Measurements from ENCODE around the gene IGIP. TPM values are rescaled to one million over a fixed set of nuclear protein-coding genes. Genes with fewer than 3 reads are reported as not detected.

IGIP gene
- 10 to 100 TPM; 24.2 to 25.9 TPM for total RNA-seq

DNA sequence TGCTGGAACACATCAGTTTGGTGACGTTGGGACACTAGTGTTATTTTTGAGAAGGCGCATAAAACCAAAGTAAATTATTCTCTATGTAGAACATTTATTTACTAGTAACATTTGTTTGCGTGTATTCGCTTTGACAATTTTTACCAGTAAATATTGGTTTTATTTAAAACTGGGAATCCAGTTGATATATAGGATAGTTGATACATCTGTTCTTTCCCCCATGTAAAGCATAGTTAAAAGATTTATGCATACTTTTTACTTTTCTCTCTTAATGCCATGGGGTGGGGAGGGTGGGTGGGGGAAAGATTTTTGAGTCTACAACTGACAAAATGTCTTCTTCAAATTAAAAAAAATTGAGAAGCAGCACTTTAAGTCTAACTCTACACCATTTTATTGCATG lies at the start of gene IGIP:
Gene IGIP (plus strand): TSS at position 301 of the 400 bp plus-strand sequence. CDS start 2,540 bp downstream, outside the sequence.
- no peak for ATAC-seq (ENCODE audit: insufficient number of reproducible peaks, low FRiP score, low read depth)
- Histone ChIP-seq H3K9me3 (no peaks in the 10 kb centered on the region), H3K27ac (no peak within 1 kb of the TSS)

DNA sequence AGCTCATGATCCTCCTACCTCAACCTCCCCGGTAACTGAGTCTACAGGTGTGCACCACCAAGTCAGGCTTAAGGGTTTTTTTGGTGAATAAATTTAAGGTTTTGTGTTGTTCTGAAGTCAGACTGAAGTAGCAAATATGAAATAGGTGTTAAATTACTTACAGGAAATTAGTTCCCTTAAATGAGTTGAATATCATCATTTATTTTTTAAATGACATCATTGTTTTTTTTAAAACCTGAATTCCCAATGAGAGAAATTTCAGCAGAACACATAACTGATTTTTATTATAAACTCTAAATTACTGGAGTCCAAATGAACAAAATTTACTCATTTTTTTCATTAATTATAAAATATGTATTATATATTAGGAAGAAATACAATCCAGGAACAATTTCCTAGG lies 49.6 kb upstream of the IGIP start:
- Histone ChIP-seq H3K27ac (no peak overlapping the region), H3K36me3 (no peaks in the 10 kb centered on the region), H3K4me1 (ENCODE audit: control insufficient read depth in 1 of 2, low read depth in 2 of 2) (no peaks in the 10 kb centered on the region), H3K4me3 (no peak overlapping the region), H3K27me3 (replicated peaks; ENCODE audit: insufficient read depth) (no peaks in the 10 kb centered on the region), H3K9me3 (no peaks in the 10 kb centered on the region)
- TF ChIP-seq CTCF (IDR thresholded peaks at IDR 0.05), result no peak
- ATAC-seq (ENCODE audit: insufficient number of reproducible peaks, low FRiP score, low read depth) (no peak), DNase-seq (ENCODE audit: low spot score) (no peak)

More for the DNA sequence above, at the start of gene IGIP:
- Histone ChIP-seq H3K4me1 (ENCODE audit: control insufficient read depth in 1 of 2, low read depth in 2 of 2) (peaks cover 11 to 13% of the 10 kb centered on the region in 2 donors), H3K27me3 (replicated peaks; ENCODE audit: insufficient read depth) (no peaks in the 10 kb centered on the region), H3K36me3 (no peaks in the 10 kb centered on the region), H3K4me3 (no peak within 1 kb of the TSS)
- DNase-seq (ENCODE audit: low spot score), result no peak
- TF ChIP-seq CTCF (IDR thresholded peaks at IDR 0.05), result no peak

GRCh38 chr5:140076788-140077187 lies 48.9 kb upstream of the IGIP start:
- Histone ChIP-seq H3K9me3 (no peaks in the 10 kb centered on the region), H3K4me3 (no peak overlapping the region), H3K4me1 (ENCODE audit: control insufficient read depth in 1 of 2, low read depth in 2 of 2) (no peaks in the 10 kb centered on the region), H3K27me3 (replicated peaks; ENCODE audit: insufficient read depth) (no peaks in the 10 kb centered on the region), H3K27ac (no peak overlapping the region), H3K36me3 (no peaks in the 10 kb centered on the region)
- no peak for TF ChIP-seq CTCF (IDR thresholded peaks at IDR 0.05)
- DNase-seq (ENCODE audit: low spot score), result no peak
- ATAC-seq (ENCODE audit: insufficient number of reproducible peaks, low FRiP score, low read depth), result no peak

GRCh38 chr5:140083120-140083519 lies 42.6 kb upstream of the IGIP start:
- TF ChIP-seq CTCF (IDR thresholded peaks at IDR 0.05), result no peak
- no peak overlapping the region for H3K4me3 ChIP-seq
- peaks cover 0 to 7% of the 10 kb centered on the region in 2 donors for H3K4me1 ChIP-seq (ENCODE audit: control insufficient read depth in 1 of 2, low read depth in 2 of 2)
- H3K36me3 ChIP-seq, result no peaks in the 10 kb centered on the region
- H3K27ac ChIP-seq, result no peak overlapping the region
- no peaks in the 10 kb centered on the region for H3K9me3 ChIP-seq
- DNase-seq (ENCODE audit: low spot score), result no peak
- no peaks in the 10 kb centered on the region for H3K27me3 ChIP-seq (replicated peaks; ENCODE audit: insufficient read depth)
- no peak for ATAC-seq (ENCODE audit: insufficient number of reproducible peaks, low FRiP score, low read depth)

- no peaks in the 10 kb centered on the region for H3K9me3 ChIP-seq
- DNase-seq (ENCODE audit: low spot score) (no peak), ATAC-seq (ENCODE audit: insufficient number of reproducible peaks, low FRiP score, low read depth) (no peak)
- H3K36me3 ChIP-seq, result no peaks in the 10 kb centered on the region
- no peak overlapping the region for H3K27ac ChIP-seq
- no peak overlapping the region for H3K4me3 ChIP-seq
- no peaks in the 10 kb centered on the region for H3K27me3 ChIP-seq (replicated peaks; ENCODE audit: insufficient read depth)
- H3K4me1 ChIP-seq (ENCODE audit: control insufficient read depth in 1 of 2, low read depth in 2 of 2), result peaks cover 0 to 7% of the 10 kb centered on the region in 2 donors
- TF ChIP-seq CTCF (IDR thresholded peaks at IDR 0.05), result no peak
Measured at GRCh38 chr5:140083650-140084049, 42.1 kb upstream of the IGIP start.

Data from thoracic aorta (tissue), 2 donors.